ENCODE results near the gene EEPD1.

DNA sequence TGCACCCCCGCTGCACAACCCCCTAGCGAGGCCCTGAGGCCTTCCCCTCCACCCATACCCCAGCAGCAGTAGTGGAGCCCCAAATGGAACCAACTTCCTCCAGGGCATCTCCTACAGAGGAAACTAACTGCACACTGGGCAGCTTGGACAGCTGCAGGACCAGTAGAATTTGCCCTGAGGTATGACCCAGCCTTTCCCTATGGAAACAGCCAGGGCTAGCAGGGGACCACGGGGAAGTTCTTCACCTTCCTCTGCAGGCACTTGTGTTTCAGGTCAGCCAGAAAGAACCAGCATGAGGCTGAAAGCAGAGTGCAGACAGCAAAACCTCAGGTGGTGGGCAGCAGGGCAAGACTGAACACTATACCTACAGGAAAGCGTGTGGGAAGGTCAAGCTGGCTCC, 5.7 kb upstream of the EEPD1 start:
- no peak for TF ChIP-seq POLR2A (IDR thresholded peaks at IDR 0.05)
- TF ChIP-seq, protein P1, sequence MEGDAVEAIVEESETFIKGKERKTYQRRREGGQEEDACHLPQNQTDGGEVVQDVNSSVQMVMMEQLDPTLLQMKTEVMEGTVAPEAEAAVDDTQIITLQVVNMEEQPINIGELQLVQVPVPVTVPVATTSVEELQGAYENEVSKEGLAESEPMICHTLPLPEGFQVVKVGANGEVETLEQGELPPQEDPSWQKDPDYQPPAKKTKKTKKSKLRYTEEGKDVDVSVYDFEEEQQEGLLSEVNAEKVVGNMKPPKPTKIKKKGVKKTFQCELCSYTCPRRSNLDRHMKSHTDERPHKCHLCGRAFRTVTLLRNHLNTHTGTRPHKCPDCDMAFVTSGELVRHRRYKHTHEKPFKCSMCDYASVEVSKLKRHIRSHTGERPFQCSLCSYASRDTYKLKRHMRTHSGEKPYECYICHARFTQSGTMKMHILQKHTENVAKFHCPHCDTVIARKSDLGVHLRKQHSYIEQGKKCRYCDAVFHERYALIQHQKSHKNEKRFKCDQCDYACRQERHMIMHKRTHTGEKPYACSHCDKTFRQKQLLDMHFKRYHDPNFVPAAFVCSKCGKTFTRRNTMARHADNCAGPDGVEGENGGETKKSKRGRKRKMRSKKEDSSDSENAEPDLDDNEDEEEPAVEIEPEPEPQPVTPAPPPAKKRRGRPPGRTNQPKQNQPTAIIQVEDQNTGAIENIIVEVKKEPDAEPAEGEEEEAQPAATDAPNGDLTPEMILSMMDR (IDR thresholded peaks at IDR 0.05), result no peak
- no peak for TF ChIP-seq EP300 (IDR thresholded peaks at IDR 0.05)
